Stimulated activated CD8-positive, alpha-beta memory T cell treated with anti-CD3 and anti-CD28 coated beads, Interleukin-12 subunit alpha, Interleukin-12 subunit beta, amount 100 ng/mL, for 1 hour (primary cell): ENCODE data around the gene MEI1.
A peak's percentile ranks its signal among the peaks of the same experiment; 100 is the strongest.
"Not testable (repeated sequence)": the region's sequence is repeated elsewhere in the genome, so short reads cannot be mapped to it uniquely, and the experiment has no call there.

Experiments used
- DNase-seq: peaks from one replicate; pipeline ENCODE4 v3.0.0-alpha.2; 2020; ENCODE audit warnings: low read depth

MEI1 gene

GRCh38 chr22:41821471-41822316, 122.4 kb downstream of the MEI1 start:
- no peak for DNase-seq

GRCh38 chr22:41822317-41823057, 123.2 kb downstream of the MEI1 start:
- peak; percentile 10 for DNase-seq

- DNase-seq: no peak
Observed at GRCh38 chr22:41823797-41824196, 124.5 kb downstream of the MEI1 start.

DNA sequence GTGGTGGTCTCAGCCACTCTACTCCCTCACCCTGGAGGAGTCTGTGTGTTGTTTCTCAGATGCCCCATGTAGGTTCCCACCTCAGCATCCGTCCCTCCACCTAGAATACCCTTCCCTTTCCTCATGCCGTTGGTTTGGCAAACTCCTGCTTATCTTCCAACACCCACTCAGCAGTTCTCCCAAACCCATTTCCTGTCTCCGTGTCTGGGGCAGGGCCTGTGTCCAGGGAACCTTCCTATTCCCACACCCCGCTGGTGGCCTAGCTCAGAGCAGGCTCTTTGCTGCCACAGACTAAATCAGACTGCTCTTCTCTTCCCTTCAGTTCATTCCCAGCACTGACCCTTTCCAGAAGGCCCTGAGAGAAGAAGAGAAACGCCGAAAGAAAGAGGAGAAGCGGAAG, 126.1 kb downstream of the MEI1 start:
- DNase-seq: no peak

- DNase-seq: no peak
Observed at GRCh38 chr22:41826021-41826420, 126.7 kb downstream of the MEI1 start.

DNA sequence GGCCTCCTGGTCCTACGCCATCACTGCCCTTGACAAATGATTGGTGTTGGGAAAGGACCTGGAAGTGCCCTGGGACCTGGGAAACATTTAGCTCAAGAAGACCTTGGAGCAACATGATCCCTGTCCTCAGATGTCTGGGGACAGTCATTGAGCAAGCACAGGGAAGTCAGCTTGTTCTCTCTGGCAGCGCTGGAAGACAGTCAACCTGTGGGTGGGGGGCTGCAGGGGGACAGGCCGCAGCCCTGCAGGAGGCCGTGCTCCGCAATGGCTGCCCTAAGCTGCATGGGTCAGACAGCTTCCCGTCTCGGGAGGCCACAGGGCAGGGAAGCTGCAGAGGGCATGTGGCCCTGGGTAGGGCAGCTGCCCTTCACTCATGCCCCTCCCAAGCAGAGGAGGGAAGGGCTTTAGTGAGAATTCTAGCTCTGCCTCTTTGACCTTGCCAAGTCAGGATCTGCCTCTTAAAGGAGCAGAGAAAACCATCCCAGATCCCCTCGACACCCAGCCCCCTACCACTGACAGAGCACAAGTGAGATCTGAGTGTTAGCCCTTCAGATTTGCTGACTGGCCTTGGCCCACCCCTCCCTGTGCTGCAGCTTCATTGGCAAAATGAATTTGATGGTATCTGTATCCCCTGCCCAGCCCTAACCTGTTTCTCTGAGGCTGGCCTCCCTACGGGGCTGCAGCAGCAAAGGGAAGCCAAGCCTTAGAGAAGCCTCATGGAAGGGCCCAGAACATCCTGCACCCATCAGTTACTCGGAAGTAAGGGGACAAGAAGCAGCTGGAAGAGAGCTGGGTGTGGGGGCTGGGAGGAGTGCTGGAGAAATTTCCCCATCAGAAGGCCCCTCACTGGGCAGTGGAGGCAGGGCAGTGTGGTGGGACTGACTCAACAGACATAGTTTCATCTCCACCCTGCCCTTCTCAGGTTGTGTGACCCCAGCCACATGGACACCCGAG, 127.4 kb downstream of the MEI1 start:
- no peak for DNase-seq

DNA sequence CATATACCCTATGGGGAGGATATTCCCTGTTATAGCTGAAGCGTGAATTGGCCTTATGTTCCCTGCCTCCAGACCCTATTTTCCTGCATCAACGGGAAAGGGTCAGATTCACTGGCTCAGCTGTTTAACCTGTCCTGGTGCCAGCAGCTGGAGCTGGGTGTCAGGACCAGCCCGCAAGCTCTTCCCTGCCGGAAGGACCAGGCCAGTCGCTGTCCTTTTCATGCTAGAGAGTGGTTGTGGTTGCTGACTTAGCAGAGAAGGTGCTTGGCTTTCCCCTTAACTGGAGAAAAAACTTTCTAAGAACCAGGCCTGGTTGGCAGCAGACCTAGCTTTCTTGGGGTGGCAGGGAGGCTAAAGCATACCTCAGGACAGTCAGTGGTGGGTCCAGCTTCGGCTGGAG, 128.4 kb downstream of the MEI1 start:
- no peak for DNase-seq

- DNase-seq: no peak
Observed at GRCh38 chr22:41828516-41828915, 129.2 kb downstream of the MEI1 start.

- DNase-seq: no peak
Observed at GRCh38 chr22:41830174-41830573, 130.9 kb downstream of the MEI1 start.

DNA sequence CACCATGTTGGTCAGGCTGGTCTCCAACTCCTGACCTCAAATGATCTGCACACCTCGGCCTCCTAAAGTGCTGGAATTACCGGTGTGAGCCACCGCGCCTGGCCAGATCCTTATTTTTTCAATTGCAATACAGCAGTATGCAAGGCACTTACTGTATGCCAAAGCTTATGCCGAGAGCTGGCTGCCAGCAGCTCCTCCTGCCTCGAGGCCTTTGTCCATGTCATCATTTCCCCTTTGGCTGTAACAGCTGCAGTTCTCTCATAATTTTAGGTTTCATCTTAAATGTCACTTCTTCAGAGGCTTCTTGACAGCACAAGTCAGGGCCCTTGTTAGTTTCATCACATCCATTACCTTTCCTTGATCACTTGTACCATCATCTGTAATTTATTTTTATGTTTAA, 132.1 kb downstream of the MEI1 start:
- DNase-seq: no peak

DNA sequence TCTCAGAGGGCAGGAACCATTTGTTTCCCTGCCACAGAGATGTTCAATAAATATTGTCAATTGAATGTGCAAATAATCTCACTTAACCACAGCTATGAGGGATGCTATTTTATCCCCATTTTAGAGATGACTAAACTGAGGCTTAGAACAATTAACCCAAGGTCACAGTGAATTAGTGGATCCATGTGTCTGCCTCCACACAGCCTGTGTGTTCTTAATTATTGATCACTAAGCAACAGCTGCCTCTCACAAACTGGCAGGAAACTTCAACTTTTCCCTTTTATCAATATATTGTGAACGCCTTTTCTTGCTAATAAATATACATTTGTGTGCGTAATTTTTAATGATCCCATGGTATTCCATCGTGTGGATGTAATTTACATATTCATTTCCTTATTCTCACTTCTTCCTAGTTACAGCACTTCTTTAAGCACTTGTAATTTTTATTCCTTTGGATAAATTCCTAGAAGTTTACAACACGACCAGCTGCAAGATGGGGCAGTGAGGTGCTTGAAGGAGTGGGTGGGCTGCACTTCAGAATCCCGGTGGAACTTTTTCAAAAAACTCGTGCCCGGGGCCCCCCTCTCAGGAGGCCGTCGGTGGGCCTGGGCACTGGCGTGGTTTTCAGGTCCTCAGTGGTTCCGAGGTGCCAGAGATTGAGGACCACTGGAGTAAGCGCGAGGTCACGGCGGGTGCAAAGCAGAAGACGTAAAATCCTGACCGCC, 132.7 kb downstream of the MEI1 start:
- no peak for DNase-seq

- peak; percentile 99 for DNase-seq
Observed at GRCh38 chr22:41832553-41833368, 133.5 kb downstream of the MEI1 start, which contains the start of gene SREBF2. SREBF2 (plus strand) TSS chr22:41833105; CDS start chr22:41833271, 166 bp downstream.

DNA sequence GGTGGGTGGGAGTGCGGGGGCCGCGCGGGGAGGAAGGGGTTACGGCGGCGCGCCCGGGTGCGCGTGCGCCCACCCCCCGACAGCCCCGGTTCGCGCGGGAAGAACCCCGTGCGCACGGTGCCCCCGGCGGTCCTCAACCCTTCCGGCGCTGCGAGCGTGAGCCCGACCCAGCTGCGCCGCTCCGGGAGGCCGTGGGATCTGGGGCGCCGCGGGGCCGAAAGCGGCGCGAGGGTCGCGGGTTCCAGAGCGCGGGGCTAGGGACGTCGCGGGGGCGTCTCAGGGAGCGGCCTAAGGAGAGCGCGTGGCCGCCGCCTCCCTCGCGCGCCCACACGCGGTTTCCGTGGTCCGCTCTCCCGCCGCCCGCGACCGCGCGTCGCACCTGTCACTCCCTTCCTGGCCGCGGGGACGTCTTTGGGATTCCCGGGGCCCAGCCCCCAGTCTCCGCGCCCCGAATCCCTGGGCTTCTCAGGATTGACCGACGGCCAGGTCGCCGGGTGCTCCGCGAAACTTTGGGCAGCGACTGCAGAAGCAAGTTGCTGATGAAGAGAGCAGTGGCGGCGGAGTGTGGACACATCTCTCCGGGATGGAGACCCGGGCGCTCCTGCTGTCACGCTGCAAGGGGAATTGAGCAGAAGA, 134.2 kb downstream of the MEI1 start:
- no peak for DNase-seq

DNA sequence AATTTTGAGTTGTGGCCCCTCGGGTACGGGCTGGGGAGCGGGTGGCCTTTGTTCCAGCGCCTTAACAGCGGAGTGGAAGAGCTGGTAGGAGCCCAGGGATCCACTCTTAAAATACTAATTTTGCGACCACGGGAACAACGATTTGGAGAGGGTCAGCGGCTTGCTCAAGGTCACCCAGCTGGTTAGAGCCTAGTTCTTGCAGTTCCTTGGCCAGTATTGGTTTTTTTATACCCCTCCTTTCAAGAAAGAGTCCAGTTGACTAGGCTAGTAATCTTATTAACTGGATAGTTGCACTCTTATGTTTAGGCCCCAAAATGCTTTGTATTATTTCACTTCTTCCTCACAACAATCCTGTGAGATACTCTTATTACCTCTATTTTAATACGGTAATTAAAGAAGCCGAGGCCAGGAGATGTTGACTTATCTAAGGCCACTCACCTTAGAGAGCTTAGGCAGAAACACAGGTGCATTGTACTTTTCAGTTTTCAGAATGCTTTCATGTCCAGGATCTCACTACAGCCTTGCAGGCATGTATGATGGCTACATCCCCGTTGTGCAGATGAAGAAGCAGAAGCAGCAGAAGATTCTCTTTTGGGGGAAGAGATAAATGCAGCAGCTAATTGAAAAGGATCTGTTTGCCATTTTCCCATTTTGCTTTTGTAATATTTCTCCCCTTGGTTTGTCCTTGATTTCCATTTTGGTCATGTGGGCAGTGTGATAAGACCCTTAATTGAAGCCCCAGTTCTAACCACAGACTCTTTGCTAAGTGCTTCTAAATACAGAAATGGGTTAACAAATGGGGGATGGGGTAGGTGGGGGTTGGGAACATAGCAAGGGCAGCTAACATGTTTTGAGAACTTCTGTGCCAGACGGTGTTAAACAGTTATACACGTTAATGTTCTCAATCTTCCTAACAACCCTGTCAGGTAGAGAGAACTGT, 135.0 kb downstream of the MEI1 start:
- DNase-seq: no peak

- not testable (repeated sequence) for DNase-seq
Observed at GRCh38 chr22:41835462-41835861, 136.2 kb downstream of the MEI1 start.

- DNase-seq: no peak
Observed at GRCh38 chr22:41836551-41836950, 137.2 kb downstream of the MEI1 start.

DNA sequence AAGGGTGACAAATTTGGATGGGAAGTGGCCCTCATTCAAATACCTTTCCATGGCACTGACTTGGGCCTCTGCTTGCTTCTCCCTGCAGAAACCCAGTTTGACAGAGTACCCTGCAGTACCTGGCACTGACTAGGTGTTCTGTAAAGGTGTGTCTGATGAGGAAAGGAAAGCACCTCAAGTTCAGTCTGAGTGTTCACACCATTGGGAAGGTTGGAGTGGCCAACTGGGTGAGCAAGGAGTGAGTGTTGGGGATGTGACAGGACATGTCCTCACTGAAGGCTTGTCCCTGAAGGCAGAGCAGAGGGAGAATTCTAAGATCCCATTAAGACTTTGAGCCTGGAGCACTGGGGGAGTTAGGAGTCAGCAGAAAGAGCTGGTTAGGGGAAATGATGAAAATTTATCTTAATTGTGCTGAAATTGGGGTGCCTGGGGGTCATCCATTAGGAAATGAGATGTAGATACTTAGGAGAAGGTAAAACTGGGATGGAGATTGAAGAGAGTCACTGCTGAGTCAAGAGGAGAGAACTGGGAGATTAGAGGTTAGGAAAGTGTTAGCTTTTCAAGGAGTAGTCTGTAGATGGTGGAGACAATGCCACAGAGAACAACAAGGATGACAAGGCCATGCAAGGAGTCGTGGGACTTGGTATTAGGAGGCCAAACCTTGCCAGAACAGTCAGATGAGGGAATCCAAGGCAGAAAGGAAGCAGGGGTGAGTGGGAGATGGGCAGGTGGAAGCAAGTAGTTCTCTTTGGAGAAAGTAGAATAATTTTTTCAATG, 139.7 kb downstream of the MEI1 start:
- DNase-seq: no peak

GRCh38 chr22:41840216-41840615, 140.9 kb downstream of the MEI1 start:
- no peak for DNase-seq
